AG04449 (cell line): Measurements from ENCODE around the gene RBMS3.

Experiments
- CTCF ChIA-PET: fragments of 350-600 bp; formaldehyde crosslinking; extraction: SDS; loops from one replicate; lab custom pipeline; 2021; ENCODE audit warnings: antibody characterized with exemption; lab: Yijun Ruan, JAX
- POLR2A ChIA-PET: fragments of 400-600, 350-600 bp; formaldehyde crosslinking; extraction: SDS; loops from one replicate; lab custom pipeline; 2020; ENCODE audit warnings: antibody characterized with exemption, inconsistent platforms; lab: Yijun Ruan, JAX
- DNase-seq: peaks from one replicate; pipeline ENCODE4 v3.0.0-alpha.2; 2010; ENCODE audit warnings: low read depth, low spot score
- H3K4me3 ChIP-seq: 2 replicates; pipeline ENCODE4 v1.5.1; 2011; ENCODE audit warnings: low read depth, mild to moderate bottlenecking, control low read depth, low read length
- TF ChIP-seq, protein P1 (sequence below): IDR thresholded peaks from one replicate; pipeline ENCODE4 v1.5.1; 2011; ENCODE audit warnings: mild to moderate bottlenecking, moderate library complexity, low read length, control low read depth, inconsistent platforms; ENCODE audit not compliant: insufficient read depth; ENCODE audit errors: missing control alignments

The RBMS3 gene

DNA sequence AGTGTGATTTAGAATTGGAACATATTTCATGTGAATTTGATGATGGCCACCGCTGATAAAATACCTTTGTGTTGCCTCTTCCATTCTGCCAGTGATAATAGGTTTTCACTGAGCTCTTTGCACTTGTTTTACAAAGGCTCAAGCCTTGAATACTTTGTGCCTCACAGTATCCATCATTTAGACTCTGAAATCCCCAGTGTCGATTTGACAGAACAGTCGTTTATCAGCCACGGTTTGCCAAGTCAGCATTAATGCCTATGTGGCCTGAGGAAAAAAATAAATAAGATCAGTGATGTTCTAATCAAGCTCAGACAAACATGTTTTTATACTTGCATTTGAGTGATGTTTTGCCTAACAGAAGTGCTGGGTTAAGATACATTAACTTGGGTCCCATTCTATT is 399.1 kb downstream of the RBMS3 start:
- ChIA-PET POLR2A (no interaction called here), CTCF (interaction anchor here (1.5 to 1.7 kb wide), 2 partner anchors 11 to 16 kb away, joined by 4 to 5 read pairs; no protein-coding TSS in a partner anchor)
- no peak for DNase-seq
- TF ChIP-seq, protein P1, sequence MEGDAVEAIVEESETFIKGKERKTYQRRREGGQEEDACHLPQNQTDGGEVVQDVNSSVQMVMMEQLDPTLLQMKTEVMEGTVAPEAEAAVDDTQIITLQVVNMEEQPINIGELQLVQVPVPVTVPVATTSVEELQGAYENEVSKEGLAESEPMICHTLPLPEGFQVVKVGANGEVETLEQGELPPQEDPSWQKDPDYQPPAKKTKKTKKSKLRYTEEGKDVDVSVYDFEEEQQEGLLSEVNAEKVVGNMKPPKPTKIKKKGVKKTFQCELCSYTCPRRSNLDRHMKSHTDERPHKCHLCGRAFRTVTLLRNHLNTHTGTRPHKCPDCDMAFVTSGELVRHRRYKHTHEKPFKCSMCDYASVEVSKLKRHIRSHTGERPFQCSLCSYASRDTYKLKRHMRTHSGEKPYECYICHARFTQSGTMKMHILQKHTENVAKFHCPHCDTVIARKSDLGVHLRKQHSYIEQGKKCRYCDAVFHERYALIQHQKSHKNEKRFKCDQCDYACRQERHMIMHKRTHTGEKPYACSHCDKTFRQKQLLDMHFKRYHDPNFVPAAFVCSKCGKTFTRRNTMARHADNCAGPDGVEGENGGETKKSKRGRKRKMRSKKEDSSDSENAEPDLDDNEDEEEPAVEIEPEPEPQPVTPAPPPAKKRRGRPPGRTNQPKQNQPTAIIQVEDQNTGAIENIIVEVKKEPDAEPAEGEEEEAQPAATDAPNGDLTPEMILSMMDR: no peak
- H3K4me3 ChIP-seq: no peak overlapping the region

DNA sequence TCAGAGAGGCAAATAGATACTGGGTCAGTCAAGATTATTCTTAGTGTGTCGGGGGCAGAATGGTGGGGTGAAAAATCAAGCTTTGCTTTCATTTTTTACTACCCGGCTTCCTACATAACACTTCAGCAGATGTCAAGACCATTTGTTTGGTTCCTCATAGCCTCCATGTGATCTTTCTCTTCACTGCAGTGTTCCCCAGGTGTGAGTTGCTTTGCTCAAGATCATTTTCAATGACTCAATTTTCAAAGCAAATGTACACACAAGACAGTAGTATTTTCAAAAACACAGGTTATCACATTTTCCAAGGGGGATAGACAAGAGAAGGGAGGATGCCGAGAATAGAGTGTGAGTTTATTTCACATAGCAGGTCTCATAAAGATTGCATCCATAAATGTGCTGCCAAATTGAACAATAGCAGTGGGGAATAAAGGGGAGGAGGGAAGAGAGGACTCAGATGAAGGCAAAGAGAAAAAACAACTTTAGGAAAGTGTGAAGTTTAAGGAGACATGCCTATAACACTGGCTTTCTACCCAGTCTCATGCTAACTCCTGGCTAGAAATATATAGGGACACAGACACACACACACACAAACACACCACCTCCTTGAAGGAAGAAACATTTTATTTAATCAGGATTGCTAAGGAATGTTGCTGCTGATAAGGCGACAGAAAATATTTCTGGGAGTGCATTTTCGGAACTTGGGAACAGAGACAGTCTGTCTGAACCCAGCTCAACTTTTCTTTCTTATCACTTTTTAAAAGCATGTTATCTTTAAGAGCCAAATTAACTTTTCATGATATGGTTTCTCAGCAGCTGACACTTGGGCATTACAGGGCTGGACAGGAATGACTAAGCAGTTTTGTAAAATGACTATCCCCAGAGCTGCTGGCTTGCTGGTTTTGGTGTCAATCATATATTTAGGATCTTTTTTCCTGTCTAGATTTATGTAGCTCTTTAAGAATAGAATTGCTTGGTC is 402.4 kb downstream of the RBMS3 start:
- CTCF ChIA-PET: interaction anchor here (0.8 kb wide), 1 partner anchor 13 kb away, joined by 4 read pairs; no protein-coding TSS in a partner anchor
- no peak for DNase-seq
- TF ChIP-seq, protein P1: no peak
- H3K4me3 ChIP-seq: no peak overlapping the region
- POLR2A ChIA-PET: interaction anchor here (0.6 kb wide), 1 partner anchor 10 kb away, joined by 3 read pairs; no protein-coding TSS in a partner anchor

DNA sequence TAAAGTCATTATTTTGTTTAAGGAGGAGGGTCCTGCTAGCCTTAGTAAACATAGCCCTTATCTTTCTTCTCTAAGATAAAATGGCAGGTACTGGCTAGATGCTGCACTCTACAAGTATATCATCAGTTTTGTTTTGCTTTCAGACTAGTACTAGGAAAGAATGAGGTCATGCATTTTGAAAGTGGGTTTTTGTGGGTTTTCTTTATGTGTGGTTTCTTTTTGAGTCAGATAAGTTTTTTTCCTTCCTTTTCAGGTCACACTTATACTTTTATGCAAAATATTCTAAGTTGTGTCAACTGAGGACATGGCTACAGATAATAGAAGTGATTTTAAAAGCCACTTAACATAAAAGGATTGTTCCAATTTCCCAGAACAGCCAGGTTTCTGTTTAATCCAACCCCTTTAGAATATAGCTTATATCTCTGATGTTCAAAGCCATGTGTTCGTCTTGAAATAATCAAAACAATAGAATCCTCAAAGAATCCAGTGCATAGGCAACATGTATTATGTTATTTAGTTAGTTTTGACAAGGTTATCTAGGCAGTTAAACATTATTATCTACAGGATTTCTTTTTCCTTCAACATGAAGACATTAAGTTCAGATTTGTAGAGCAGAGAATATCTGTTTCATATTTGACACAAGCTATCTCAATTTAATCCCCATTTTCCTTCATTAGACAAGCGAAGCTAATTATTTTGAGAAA is 406.2 kb downstream of the RBMS3 start:
- POLR2A ChIA-PET: no interaction called here
- H3K4me3 ChIP-seq: no peak overlapping the region
- DNase-seq: no peak
- TF ChIP-seq, protein P1: no peak
- CTCF ChIA-PET: interaction anchor here (0.5 to 1.1 kb wide), 2 partner anchors 78 to 494 kb away, joined by 3 to 4 read pairs; no protein-coding TSS in a partner anchor

DNA sequence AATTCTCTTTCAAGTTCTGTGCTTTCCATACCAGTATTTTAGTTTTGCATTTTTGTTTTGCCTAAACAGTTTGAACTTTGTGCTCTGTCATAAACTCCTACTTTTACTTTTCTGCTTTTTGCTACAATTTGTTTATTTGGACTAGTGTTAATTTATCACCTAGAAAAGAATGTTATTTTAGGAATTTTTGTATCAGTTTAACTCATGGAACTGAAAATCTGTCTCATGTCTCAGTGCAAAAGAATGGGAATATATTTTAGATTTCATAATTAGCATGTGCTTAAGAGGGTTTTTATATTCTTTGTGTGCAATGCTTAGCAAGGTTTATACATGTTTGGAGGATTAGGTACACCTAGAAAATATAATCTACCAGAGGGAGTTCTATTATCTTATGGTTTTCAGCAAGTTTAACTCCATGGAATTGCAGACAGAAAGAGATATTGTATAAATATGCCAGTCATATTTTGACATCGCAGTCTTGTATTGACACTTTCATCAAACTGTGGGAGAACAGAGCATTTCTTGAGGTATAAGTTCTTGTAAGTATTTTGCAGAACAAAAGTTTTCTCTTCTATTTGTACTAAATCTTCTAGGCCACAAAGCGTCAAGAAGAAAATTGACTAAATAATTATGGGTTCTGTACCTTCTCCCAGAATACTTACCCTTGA is 409.9 kb downstream of the RBMS3 start:
- ChIA-PET POLR2A (no interaction called here), CTCF (no interaction called here)
- no peak for DNase-seq
- TF ChIP-seq, protein P1: no peak
- H3K4me3 ChIP-seq: no peak overlapping the region

DNA sequence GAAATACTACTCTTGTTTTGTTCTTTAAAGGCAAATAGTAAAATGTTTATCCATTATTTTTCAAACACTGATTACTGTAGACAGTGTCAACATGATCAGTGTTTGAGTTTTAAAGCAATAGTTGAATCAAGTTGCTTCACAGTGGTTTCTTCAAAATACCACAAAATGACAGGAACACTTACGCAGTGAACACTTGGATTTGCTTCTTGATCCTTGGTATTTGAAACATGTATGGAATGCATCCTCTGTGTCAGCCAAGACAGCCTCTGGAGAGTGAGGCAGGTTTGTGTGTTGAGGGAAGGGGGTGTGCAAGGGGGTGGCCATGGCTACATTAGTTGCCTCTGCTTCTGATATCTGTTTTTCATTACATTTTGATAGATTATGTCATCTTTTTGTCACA is 413.0 kb downstream of the RBMS3 start:
- ChIA-PET POLR2A (no interaction called here), CTCF (no interaction called here)
- no peak overlapping the region for H3K4me3 ChIP-seq
- DNase-seq: peak; percentile 83
- TF ChIP-seq, protein P1: no peak
